BLaER1 treated with 17β-estradiol and CSF1 and Interleukin-3, amounts not matched to agents 10 nM and 100 nM (cell line): ENCODE results near the gene LDB2.
"Not testable (repeated sequence)": the region's sequence is repeated elsewhere in the genome, so short reads cannot be mapped to it uniquely, and the experiment has no call there.

Source experiments
- H3K27ac ChIP-seq, 11 experiments: shearing (Covaris generic); formaldehyde crosslinking; 2 replicates each; pipeline ENCODE4 v1.8.1; 2022
- H3K27me3 ChIP-seq, 11 experiments: shearing (Covaris generic); formaldehyde crosslinking; 2 replicates each; pipeline ENCODE4 v1.8.1; 2022
- H3K36me3 ChIP-seq, 11 experiments: shearing (Covaris generic); formaldehyde crosslinking; 2 replicates each; pipeline ENCODE4 v1.8.1; 2022
- H3K4me1 ChIP-seq, 10 experiments: shearing (Covaris generic); formaldehyde crosslinking; 2 replicates each; pipeline ENCODE4 v1.8.1; 2022
- H3K4me2 ChIP-seq, 11 experiments: shearing (Covaris generic); formaldehyde crosslinking; 2 replicates each; pipeline ENCODE4 v1.8.1; 2022
- H3K4me3 ChIP-seq, 10 experiments: shearing (Covaris generic); formaldehyde crosslinking; 2 replicates each; pipeline ENCODE4 v1.8.1; 2022
- H3K9ac ChIP-seq, 11 experiments: shearing (Covaris generic); formaldehyde crosslinking; 2 replicates each; pipeline ENCODE4 v1.8.1; 2022
- H3K9me3 ChIP-seq, 11 experiments: shearing (Covaris generic); formaldehyde crosslinking; replicated peaks in 1 of 11; 2 replicates each; pipeline ENCODE4 v1.8.1; 2022
- H4K20me1 ChIP-seq, 11 experiments: shearing (Covaris generic); formaldehyde crosslinking; 2 replicates each; pipeline ENCODE4 v1.8.1; 2022
- Cebpa-rat ChIP-seq, 11 experiments: shearing (Covaris generic); IDR thresholded peaks; 2 replicates each; pipeline ENCODE4 v1.8.1; 2022

Gene LDB2

GRCh38 chr4:16655111-16655510 lies 243.3 kb downstream of the LDB2 start:
- no peak overlapping the region for H3K4me2 ChIP-seq
- H4K20me1 ChIP-seq: no peaks in the 10 kb centered on the region
- H3K9me3 ChIP-seq: no peaks in the 10 kb centered on the region
- H3K4me1 ChIP-seq: no peaks in the 10 kb centered on the region
- no peak overlapping the region for H3K9ac ChIP-seq
- no peak overlapping the region for H3K4me3 ChIP-seq
- H3K27me3 ChIP-seq: no peaks in the 10 kb centered on the region
- H3K36me3 ChIP-seq: no peaks in the 10 kb centered on the region
- TF ChIP-seq Cebpa-rat (IDR thresholded peaks at IDR 0.05): no peak
- no peak overlapping the region for H3K27ac ChIP-seq

GRCh38 chr4:16652732-16653305 lies 245.6 kb downstream of the LDB2 start:
- no peaks in the 10 kb centered on the region for H4K20me1 ChIP-seq
- H3K36me3 ChIP-seq: no peaks in the 10 kb centered on the region
- no peaks in the 10 kb centered on the region for H3K9me3 ChIP-seq
- H3K4me2 ChIP-seq: no peak overlapping the region
- TF ChIP-seq Cebpa-rat (IDR thresholded peaks at IDR 0.05): no peak
- H3K27ac ChIP-seq: no peak overlapping the region
- H3K27me3 ChIP-seq: no peaks in the 10 kb centered on the region
- no peaks in the 10 kb centered on the region for H3K4me1 ChIP-seq
- no peak overlapping the region for H3K4me3 ChIP-seq
- no peak overlapping the region for H3K9ac ChIP-seq

- Histone ChIP-seq H3K4me1 (no peaks in the 10 kb centered on the region), H3K27ac (no peak overlapping the region), H3K4me3 (no peak overlapping the region), H3K36me3 (no peaks in the 10 kb centered on the region), H3K9ac (no peak overlapping the region), H4K20me1 (no peaks in the 10 kb centered on the region), H3K9me3 (no peaks in the 10 kb centered on the region), H3K4me2 (no peak overlapping the region), H3K27me3 (no peaks in the 10 kb centered on the region)
- TF ChIP-seq Cebpa-rat (IDR thresholded peaks at IDR 0.05): no peak
These were observed 252.0 kb downstream of the LDB2 start for GRCh38 chr4:16646459-16646858.

GRCh38 chr4:16643893-16644292 lies 254.6 kb downstream of the LDB2 start:
- Histone ChIP-seq H3K36me3 (no peaks in the 10 kb centered on the region), H3K9me3 (no peaks in the 10 kb centered on the region), H3K27ac (no peak overlapping the region), H3K4me3 (no peak overlapping the region), H3K4me1 (no peaks in the 10 kb centered on the region), H3K4me2 (no peak overlapping the region), H4K20me1 (no peaks in the 10 kb centered on the region), H3K27me3 (no peaks in the 10 kb centered on the region), H3K9ac (no peak overlapping the region)
- TF ChIP-seq Cebpa-rat (IDR thresholded peaks at IDR 0.05): no peak

GRCh38 chr4:16642897-16643296 lies 255.5 kb downstream of the LDB2 start:
- no peak overlapping the region for H3K27ac ChIP-seq
- H3K4me1 ChIP-seq: no peaks in the 10 kb centered on the region
- no peaks in the 10 kb centered on the region for H3K36me3 ChIP-seq
- no peaks in the 10 kb centered on the region for H4K20me1 ChIP-seq
- no peaks in the 10 kb centered on the region for H3K27me3 ChIP-seq
- no peak overlapping the region for H3K9ac ChIP-seq
- no peak for TF ChIP-seq Cebpa-rat (IDR thresholded peaks at IDR 0.05)
- H3K4me2 ChIP-seq: no peak overlapping the region
- H3K4me3 ChIP-seq: no peak overlapping the region
- no peaks in the 10 kb centered on the region for H3K9me3 ChIP-seq

- Histone ChIP-seq H3K4me3 (no peak overlapping the region), H3K27ac (no peak overlapping the region), H3K4me2 (no peak overlapping the region), H3K4me1 (no peaks in the 10 kb centered on the region), H4K20me1 (no peaks in the 10 kb centered on the region), H3K9ac (no peak overlapping the region), H3K27me3 (no peaks in the 10 kb centered on the region), H3K9me3 (no peaks in the 10 kb centered on the region), H3K36me3 (no peaks in the 10 kb centered on the region)
- no peak for TF ChIP-seq Cebpa-rat (IDR thresholded peaks at IDR 0.05)
These were observed 256.5 kb downstream of the LDB2 start for GRCh38 chr4:16641971-16642370.

- Histone ChIP-seq H3K27me3 (no peaks in the 10 kb centered on the region), H3K27ac (no peak overlapping the region), H4K20me1 (no peaks in the 10 kb centered on the region), H3K9ac (no peak overlapping the region), H3K36me3 (no peaks in the 10 kb centered on the region), H3K4me3 (no peak overlapping the region), H3K4me2 (no peak overlapping the region), H3K4me1 (no peaks in the 10 kb centered on the region), H3K9me3 (peaks cover 0 to 16% (median 10%) of the 10 kb centered on the region in 11 experiments; a peak in 18 of 22 replicates)
- TF ChIP-seq Cebpa-rat (IDR thresholded peaks at IDR 0.05): no peak
These were observed 261.4 kb downstream of the LDB2 start for GRCh38 chr4:16636912-16637630.

GRCh38 chr4:16636304-16636703 lies 262.1 kb downstream of the LDB2 start:
- Histone ChIP-seq H3K27ac (no peak overlapping the region), H3K9me3 (peaks cover 0 to 16% (median 10%) of the 10 kb centered on the region in 11 experiments; a peak in 18 of 22 replicates), H3K9ac (no peak overlapping the region), H3K4me3 (no peak overlapping the region), H3K36me3 (no peaks in the 10 kb centered on the region), H3K27me3 (no peaks in the 10 kb centered on the region), H4K20me1 (no peaks in the 10 kb centered on the region), H3K4me1 (no peaks in the 10 kb centered on the region), H3K4me2 (no peak overlapping the region)
- TF ChIP-seq Cebpa-rat (IDR thresholded peaks at IDR 0.05): no peak

- H3K27me3 ChIP-seq, H3K27ac ChIP-seq, H3K4me3 ChIP-seq, H4K20me1 ChIP-seq, H3K36me3 ChIP-seq, H3K4me1 ChIP-seq, H3K9ac ChIP-seq, H3K4me2 ChIP-seq: not testable (repeated sequence)
- H3K9me3 ChIP-seq: peaks cover 0 to 11% (median 8%) of the 10 kb centered on the region in 11 experiments; a peak in 18 of 22 replicates
These were observed 269.2 kb downstream of the LDB2 start for GRCh38 chr4:16629274-16629673.

GRCh38 chr4:16628835-16629234 lies 269.6 kb downstream of the LDB2 start:
- not testable (repeated sequence) for H3K9ac ChIP-seq, H3K9me3 ChIP-seq, H3K27ac ChIP-seq, H4K20me1 ChIP-seq, H3K27me3 ChIP-seq, H3K4me3 ChIP-seq, H3K36me3 ChIP-seq, H3K4me1 ChIP-seq, H3K4me2 ChIP-seq
